IMR-90 (cell line): ENCODE data around the gene PTGER2.

Experiments used
- BHLHE40 ChIP-seq: fragments of 150-350 bp; IDR thresholded peaks from 2 replicates; pipeline ENCODE4 v1.6.1; 2016; ENCODE audit warnings: mild to moderate bottlenecking, low read depth, low read length
- CEBPB ChIP-seq: IDR thresholded peaks from 2 replicates; pipeline ENCODE4 v1.6.1; 2012; ENCODE audit warnings: low read depth, low read length, improper control_type of control experiment
- CHD1 ChIP-seq: IDR thresholded peaks from 2 replicates; pipeline ENCODE4 v1.6.1; 2012; ENCODE audit warnings: low read depth, low read length, improper control_type of control experiment
- MAZ ChIP-seq: IDR thresholded peaks from 2 replicates; pipeline ENCODE4 v1.6.1; 2012; ENCODE audit warnings: low read depth, mild to moderate bottlenecking, low read length, improper control_type of control experiment, moderate library complexity, borderline replicate concordance
- POLR2A ChIP-seq: IDR thresholded peaks from 2 replicates; pipeline ENCODE4 v1.6.1; 2012; ENCODE audit warnings: mild to moderate bottlenecking, low read depth, low read length
- RAD21 ChIP-seq: IDR thresholded peaks from 2 replicates; pipeline ENCODE4 v1.6.1; 2012; ENCODE audit warnings: low read length, improper control_type of control experiment
- RFX5 ChIP-seq: IDR thresholded peaks from 2 replicates; pipeline ENCODE4 v1.8.0; 2012; ENCODE audit warnings: low read depth, mild to moderate bottlenecking, low read length, moderate library complexity
- SMC3 ChIP-seq: fragments of 150-350 bp; IDR thresholded peaks from 2 replicates; pipeline ENCODE4 v1.6.1; 2016; ENCODE audit warnings: low read depth, mild to moderate bottlenecking, antibody characterized with exemption, low read length, moderate library complexity
- TF ChIP-seq, protein P1 (sequence below): conservative IDR thresholded peaks from 2 replicates; pipeline ENCODE4 v1.5.1; 2012; ENCODE audit warnings: mild to moderate bottlenecking, low read depth, low read length, improper control_type of control experiment

DNA sequence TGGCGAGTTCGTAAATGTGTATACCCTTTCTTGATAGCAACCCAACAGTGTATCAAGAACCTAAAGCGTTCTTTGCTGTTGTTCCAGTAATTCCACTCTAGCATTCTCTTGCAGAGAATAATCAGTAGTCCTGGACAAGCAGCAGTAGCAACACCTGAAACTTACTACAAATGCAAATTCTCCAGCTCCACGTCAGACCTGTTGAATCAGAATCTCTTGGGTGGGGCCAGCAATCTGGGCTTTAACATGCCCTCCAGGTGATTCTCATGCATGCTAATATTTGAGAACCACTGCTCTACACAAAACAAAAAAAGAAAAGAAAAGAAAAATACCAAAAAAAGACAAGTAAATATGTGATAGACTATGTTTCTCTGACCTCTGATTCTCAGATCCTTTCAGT, 36.6 kb upstream of the PTGER2 start:
- no peak for TF ChIP-seq RFX5
- TF ChIP-seq, protein P1, sequence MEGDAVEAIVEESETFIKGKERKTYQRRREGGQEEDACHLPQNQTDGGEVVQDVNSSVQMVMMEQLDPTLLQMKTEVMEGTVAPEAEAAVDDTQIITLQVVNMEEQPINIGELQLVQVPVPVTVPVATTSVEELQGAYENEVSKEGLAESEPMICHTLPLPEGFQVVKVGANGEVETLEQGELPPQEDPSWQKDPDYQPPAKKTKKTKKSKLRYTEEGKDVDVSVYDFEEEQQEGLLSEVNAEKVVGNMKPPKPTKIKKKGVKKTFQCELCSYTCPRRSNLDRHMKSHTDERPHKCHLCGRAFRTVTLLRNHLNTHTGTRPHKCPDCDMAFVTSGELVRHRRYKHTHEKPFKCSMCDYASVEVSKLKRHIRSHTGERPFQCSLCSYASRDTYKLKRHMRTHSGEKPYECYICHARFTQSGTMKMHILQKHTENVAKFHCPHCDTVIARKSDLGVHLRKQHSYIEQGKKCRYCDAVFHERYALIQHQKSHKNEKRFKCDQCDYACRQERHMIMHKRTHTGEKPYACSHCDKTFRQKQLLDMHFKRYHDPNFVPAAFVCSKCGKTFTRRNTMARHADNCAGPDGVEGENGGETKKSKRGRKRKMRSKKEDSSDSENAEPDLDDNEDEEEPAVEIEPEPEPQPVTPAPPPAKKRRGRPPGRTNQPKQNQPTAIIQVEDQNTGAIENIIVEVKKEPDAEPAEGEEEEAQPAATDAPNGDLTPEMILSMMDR: no peak
- no peak for TF ChIP-seq RAD21
- no peak for TF ChIP-seq POLR2A
- no peak for TF ChIP-seq CEBPB
- no peak for TF ChIP-seq SMC3
- TF ChIP-seq MAZ: no peak
- no peak for TF ChIP-seq CHD1
- no peak for TF ChIP-seq BHLHE40
